T-helper 2 cell treated with Interferon-gamma antibody and Interleukin-4, amounts not matched to agents 100 ng/mL and 5 ng/mL, for 36 hours (primary cell): ENCODE measurements around the gene SNTG2. TPM values are rescaled to one million over a fixed set of nuclear protein-coding genes. Genes with fewer than 3 reads are reported as not detected.
"Not testable (repeated sequence)": the region's sequence is repeated elsewhere in the genome, so short reads cannot be mapped to it uniquely, and the experiment has no call there.

Experiments used
- intact Hi-C: fragments of 100-400 bp; cut with micrococcal nuclease; formaldehyde crosslinking; loops from one replicate; pipeline ENCODE4 v1.15.1; 2023
- total RNA-seq: library from RNA; stranded (reverse); gene quantifications from 2 replicates; pipeline ENCODE4 v1.2.3, GENCODE V29; 2022

The SNTG2 gene
- total RNA-seq, 1 donor from 2014 or later, result 0.57 TPM

- intact Hi-C loops, result not testable (repeated sequence)
These were observed 278.9 kb downstream of the SNTG2 start for GRCh38 chr2:1229596-1229995.

- intact Hi-C loops, result no loop called here
These were observed 279.7 kb downstream of the SNTG2 start for GRCh38 chr2:1230155-1230893.

- intact Hi-C loops, result no loop called here
These were observed 280.9 kb downstream of the SNTG2 start for GRCh38 chr2:1231466-1232063.

GRCh38 chr2:1233281-1233680 is 282.6 kb downstream of the SNTG2 start:
- intact Hi-C loops, result no loop called here

- intact Hi-C loops, result no loop called here
These were observed 284.2 kb downstream of the SNTG2 start for GRCh38 chr2:1234731-1235308.

- intact Hi-C loops, result no loop called here
These were observed 285.2 kb downstream of the SNTG2 start for GRCh38 chr2:1235806-1236205.

- intact Hi-C loops, result no loop called here
These were observed 286.0 kb downstream of the SNTG2 start for GRCh38 chr2:1236606-1237005.

- intact Hi-C loops, result no loop called here
These were observed 287.1 kb downstream of the SNTG2 start for GRCh38 chr2:1237783-1238182.

GRCh38 chr2:1238598-1239138 is 288.0 kb downstream of the SNTG2 start:
- intact Hi-C loops, result no loop called here

- intact Hi-C loops, result no loop called here
These were observed 294.5 kb downstream of the SNTG2 start for GRCh38 chr2:1245193-1245592.

GRCh38 chr2:1246239-1246638 is 295.6 kb downstream of the SNTG2 start:
- intact Hi-C loops, result no loop called here

GRCh38 chr2:1246991-1247390 is 296.3 kb downstream of the SNTG2 start:
- intact Hi-C loops, result no loop called here

- intact Hi-C loops, result no loop called here
These were observed 297.5 kb downstream of the SNTG2 start for GRCh38 chr2:1248187-1248586.

GRCh38 chr2:1249897-1250687 is 299.4 kb downstream of the SNTG2 start:
- intact Hi-C loops, result loop anchor here (10.0 kb wide), 1 partner anchor 295 kb away; no protein-coding TSS in a partner anchor

- intact Hi-C loops, result loop anchor here (10.0 kb wide), 1 partner anchor 293 kb away; no protein-coding TSS in a partner anchor
These were observed 300.9 kb downstream of the SNTG2 start for GRCh38 chr2:1251520-1251919.

GRCh38 chr2:1253629-1254028 is 303.0 kb downstream of the SNTG2 start:
- intact Hi-C loops, result loop anchor here (10.0 kb wide), 1 partner anchor 291 kb away; no protein-coding TSS in a partner anchor

- intact Hi-C loops, result loop anchor here (10.0 kb wide), 1 partner anchor 290 kb away; no protein-coding TSS in a partner anchor
These were observed 304.2 kb downstream of the SNTG2 start for GRCh38 chr2:1254662-1255343.

- intact Hi-C loops, result loop anchor here (10.0 kb wide), 1 partner anchor 288 kb away; no protein-coding TSS in a partner anchor
These were observed 306.1 kb downstream of the SNTG2 start for GRCh38 chr2:1256632-1257324.

- intact Hi-C loops, result loop anchor here (10.0 kb wide), 1 partner anchor 287 kb away; no protein-coding TSS in a partner anchor
These were observed 306.7 kb downstream of the SNTG2 start for GRCh38 chr2:1257334-1257733.

GRCh38 chr2:1259746-1260145 is 309.1 kb downstream of the SNTG2 start:
- intact Hi-C loops, result loop anchor here (10.0 kb wide), 1 partner anchor 285 kb away; no protein-coding TSS in a partner anchor
